ENCODE data around the gene PHYHD1.

PHYHD1 gene

DNA sequence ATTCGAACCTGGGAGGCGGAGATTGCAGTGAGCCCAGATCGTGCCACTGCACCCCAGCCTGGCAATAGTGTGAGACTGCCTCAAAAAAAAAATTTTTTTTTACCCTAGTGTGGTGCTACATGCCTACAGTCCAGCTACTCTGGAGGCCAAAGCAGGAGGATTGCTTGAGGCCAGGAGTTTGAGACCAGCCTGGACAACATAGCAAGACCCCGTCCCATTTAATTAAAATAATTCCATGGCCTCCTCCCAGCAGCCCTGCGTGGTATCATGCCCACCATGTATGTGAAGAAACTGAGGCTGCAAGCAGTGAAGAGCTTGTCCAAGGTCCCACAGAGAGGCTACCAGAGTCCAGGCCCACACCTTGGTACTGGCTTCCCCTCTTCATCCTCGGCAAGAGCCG, 19.4 kb upstream of the PHYHD1 start:
- no peak for DNase-seq (ENCODE audit: low read depth)
- no peak overlapping the region for H3K4me3 ChIP-seq (ENCODE audit: low read depth, low read length)
- TF ChIP-seq, protein P1, sequence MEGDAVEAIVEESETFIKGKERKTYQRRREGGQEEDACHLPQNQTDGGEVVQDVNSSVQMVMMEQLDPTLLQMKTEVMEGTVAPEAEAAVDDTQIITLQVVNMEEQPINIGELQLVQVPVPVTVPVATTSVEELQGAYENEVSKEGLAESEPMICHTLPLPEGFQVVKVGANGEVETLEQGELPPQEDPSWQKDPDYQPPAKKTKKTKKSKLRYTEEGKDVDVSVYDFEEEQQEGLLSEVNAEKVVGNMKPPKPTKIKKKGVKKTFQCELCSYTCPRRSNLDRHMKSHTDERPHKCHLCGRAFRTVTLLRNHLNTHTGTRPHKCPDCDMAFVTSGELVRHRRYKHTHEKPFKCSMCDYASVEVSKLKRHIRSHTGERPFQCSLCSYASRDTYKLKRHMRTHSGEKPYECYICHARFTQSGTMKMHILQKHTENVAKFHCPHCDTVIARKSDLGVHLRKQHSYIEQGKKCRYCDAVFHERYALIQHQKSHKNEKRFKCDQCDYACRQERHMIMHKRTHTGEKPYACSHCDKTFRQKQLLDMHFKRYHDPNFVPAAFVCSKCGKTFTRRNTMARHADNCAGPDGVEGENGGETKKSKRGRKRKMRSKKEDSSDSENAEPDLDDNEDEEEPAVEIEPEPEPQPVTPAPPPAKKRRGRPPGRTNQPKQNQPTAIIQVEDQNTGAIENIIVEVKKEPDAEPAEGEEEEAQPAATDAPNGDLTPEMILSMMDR (conservative IDR thresholded peaks at IDR 0.05; ENCODE audit: low read depth, low read length): no peak

DNA sequence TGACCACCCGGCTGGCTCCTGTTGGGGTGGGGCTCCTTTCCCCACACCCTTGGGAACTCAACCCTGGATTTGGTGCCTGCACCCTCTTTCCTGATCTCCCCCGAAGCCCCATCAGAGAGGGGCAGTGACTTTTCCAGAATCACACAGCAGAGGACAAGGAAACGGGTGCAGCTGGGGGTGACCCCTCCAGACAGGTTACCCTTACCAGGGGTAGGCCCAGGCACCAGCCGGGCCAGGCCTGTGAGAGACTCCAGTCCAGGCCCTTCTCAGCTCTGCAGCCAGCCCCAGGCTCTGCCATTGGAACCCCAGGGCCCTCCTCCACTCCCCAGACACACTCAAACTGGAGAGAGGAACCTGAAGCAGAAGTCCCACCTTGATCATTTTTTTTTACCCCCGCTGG, 19.0 kb upstream of the PHYHD1 start:
- TF ChIP-seq, protein P1 (conservative IDR thresholded peaks at IDR 0.05; ENCODE audit: low read depth, low read length): no peak
- H3K4me3 ChIP-seq (ENCODE audit: low read depth, low read length): no peak overlapping the region
- no peak for DNase-seq (ENCODE audit: low read depth)

DNA sequence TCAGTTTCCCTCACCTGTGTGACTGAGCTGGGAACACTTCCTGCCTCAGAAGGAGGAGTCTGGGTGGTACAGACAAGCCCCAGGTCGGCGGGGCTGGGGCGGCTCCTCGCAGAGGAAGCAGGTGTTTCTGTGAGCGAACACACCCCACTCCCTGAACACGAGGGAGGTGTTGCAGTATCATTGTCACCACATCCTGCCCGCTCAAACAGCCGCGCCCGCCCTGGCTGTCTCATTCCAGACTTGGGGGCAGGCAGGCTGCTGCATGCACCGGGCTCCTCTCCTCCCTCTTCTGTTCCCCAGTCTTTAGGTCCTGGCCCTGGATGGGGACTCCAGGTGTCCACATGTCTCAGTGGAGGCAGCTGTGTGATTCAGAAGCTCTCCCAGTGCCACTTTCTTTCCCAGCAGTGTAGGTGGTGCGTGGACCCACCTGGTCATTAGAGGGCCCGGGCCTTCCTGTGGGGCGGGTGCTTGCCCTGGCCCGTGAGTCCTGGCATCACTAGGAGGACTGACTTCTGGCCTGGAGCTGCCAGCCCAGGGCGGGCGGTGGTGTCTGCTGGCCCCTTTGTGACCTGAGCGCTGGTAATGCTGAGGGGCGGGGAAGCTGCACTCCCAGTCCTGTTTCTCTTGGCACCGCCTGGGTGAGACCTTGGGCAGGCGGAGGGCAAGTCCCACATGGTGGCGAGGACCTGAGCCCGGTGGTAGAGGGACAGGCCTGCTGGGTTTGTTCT, 18.3 kb upstream of the PHYHD1 start:
- H3K4me3 ChIP-seq (ENCODE audit: low read depth, low read length): no peak overlapping the region
- DNase-seq (ENCODE audit: low read depth): no peak
- TF ChIP-seq, protein P1 (conservative IDR thresholded peaks at IDR 0.05; ENCODE audit: low read depth, low read length): no peak

DNA sequence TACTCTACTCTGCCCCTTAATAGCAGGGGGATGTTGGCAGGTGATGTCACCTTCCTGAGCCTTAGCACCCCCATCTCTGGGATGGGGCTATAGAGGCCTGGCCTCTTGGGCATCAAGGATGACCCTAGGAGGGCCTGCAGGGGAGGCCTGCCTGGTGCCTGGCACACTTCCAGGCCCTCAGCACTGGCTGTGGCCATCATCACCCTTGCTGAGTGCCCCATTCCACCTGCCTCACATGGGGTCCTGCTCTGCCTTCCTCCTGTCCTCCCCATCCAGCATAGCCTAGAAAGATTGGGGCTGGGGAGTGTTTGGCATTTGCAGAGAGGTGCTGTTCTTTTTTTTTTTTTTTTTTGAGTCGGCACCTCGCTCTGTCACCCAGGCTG, 17.7 kb upstream of the PHYHD1 start:
- DNase-seq (ENCODE audit: low read depth): no peak
- no peak overlapping the region for H3K4me3 ChIP-seq (ENCODE audit: low read depth, low read length)
- TF ChIP-seq, protein P1 (conservative IDR thresholded peaks at IDR 0.05; ENCODE audit: low read depth, low read length): no peak

DNA sequence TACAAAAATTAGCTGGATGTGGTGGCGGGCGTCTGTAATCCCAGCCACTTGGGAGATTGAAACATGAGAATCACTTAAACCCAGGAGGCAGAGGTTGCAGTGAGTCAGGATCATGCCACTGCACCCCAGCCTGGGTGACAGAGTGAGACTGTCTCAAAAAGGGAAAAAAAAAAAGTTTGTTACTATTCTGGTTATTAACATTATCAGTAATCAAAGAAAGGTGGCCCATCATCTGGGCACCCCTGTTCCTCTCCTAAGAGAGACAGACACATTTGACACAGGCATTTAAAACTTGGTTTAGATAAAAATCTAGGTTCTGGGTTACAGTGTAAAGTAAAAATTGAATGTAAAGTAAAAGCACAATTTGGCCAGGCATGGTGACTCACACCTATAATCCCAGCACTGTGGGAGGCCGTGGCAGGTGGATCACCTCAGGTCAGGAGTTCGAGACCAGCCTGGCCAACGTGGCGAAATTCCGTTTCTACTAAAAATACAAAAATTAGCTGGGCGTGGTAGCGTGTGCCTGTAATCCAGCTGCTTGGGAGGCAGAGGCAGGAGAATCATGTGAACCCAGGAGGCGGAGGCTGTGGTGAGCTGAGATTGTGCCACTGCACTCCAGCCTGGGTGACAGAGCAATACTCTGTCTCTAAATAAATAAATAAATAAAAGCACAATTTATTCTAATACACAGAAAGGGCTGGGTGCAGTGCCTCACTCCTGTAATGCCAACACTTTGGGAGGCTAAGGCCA, 16.7 kb upstream of the PHYHD1 start:
- no peak overlapping the region for H3K4me3 ChIP-seq (ENCODE audit: low read depth, low read length)

DNA sequence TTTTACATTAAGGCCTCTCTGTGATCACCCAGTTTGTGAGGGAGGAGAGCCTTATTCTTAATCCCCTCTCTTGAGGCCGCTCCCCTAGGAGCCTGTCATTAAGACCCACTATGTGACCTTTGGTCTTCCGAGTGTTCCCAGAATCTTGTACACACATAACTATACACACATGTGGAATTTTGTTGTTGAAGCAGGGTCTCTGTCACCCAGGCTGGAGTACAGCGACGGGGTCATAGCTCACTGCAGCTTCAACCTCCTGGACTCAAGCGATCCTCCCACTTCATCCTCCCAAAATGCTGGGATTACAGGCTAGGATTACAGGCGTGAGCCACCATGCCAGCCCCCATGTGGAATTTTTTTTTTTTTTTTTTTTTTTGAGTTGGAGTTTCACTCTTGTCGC, 14.8 kb upstream of the PHYHD1 start:
- TF ChIP-seq, protein P1 (conservative IDR thresholded peaks at IDR 0.05; ENCODE audit: low read depth, low read length): no peak

More for the DNA sequence above, 16.7 kb upstream of the PHYHD1 start:
- DNase-seq (ENCODE audit: low read depth): no peak
- TF ChIP-seq, protein P1 (conservative IDR thresholded peaks at IDR 0.05; ENCODE audit: low read depth, low read length): no peak

More for the DNA sequence above, 14.8 kb upstream of the PHYHD1 start:
- no peak overlapping the region for H3K4me3 ChIP-seq (ENCODE audit: low read depth, low read length)
- no peak for DNase-seq (ENCODE audit: low read depth)
